Activated CD8-positive, alpha-beta T cell treated with anti-CD3 and anti-CD28 coated beads for 36 hours (primary cell): ENCODE data around the gene IL17RB. TPM values are rescaled to one million over a fixed set of nuclear protein-coding genes. Genes with fewer than 3 reads are reported as not detected.

Experiments
- ATAC-seq: fragments of 200-7000 bp; cut with Tn5 transposase; one replicate; pipeline ENCODE4 v1.10.0; 2021; ENCODE audit warnings: mild to moderate bottlenecking, moderate library complexity
- CTCF ChIA-PET: fragments of 350-600 bp; sonication (Branson Sonifier 250); formaldehyde crosslinking; loops from one replicate; lab custom pipeline; 2021; ENCODE audit warnings: antibody characterized with exemption; lab: Charles Lee
- POLR2A ChIA-PET: fragments of 350-600 bp; sonication (Branson Sonifier 250); formaldehyde crosslinking; loops from one replicate; lab custom pipeline; 2021; ENCODE audit warnings: antibody characterized with exemption; lab: Charles Lee
- DNase-seq: peaks from one replicate; pipeline ENCODE4 v3.0.0-alpha.2; 2020
- H3K27ac Mint-ChIP-seq: one replicate; pipeline ENCODE4 v1.8.0; 2021; ENCODE audit warnings: mild to moderate bottlenecking, mixed read lengths
- H3K27me3 Mint-ChIP-seq: one replicate; pipeline ENCODE4 v1.8.0; 2021; ENCODE audit warnings: mixed read lengths
- H3K36me3 Mint-ChIP-seq: one replicate; pipeline ENCODE4 v1.8.0; 2021; ENCODE audit warnings: low read depth, mixed read lengths
- H3K4me1 Mint-ChIP-seq: one replicate; pipeline ENCODE4 v1.8.0; 2021; ENCODE audit warnings: low read depth, mixed read lengths
- H3K4me3 Mint-ChIP-seq: one replicate; pipeline ENCODE4 v1.8.0; 2021; ENCODE audit warnings: mild to moderate bottlenecking, moderate library complexity, mixed read lengths
- H3K9me3 Mint-ChIP-seq: one replicate; pipeline ENCODE4 v1.8.0; 2021; ENCODE audit warnings: mixed read lengths
- CTCF ChIP-seq: fragments of 200-600 bp; IDR thresholded peaks from one replicate; pipeline ENCODE4 v1.8.0; 2022; ENCODE audit warnings: antibody characterized with exemption, mild to moderate bottlenecking
- intact Hi-C: fragments of 100-400 bp; cut with micrococcal nuclease; formaldehyde crosslinking; loops from one replicate; pipeline ENCODE4 v1.10.0; 2022
- total RNA-seq, 2 experiments: library from RNA; stranded (reverse); gene quantifications; one replicate each; pipeline ENCODE4 v1.2.3, GENCODE V29; 2021

The IL17RB gene
- total RNA-seq, 2 experiments from 2014 or later = not detected

GRCh38 chr3:53902711-53903110, 56.3 kb downstream of the IL17RB start:
- TF ChIP-seq CTCF = no peak
- intact Hi-C loops = no loop called here
- ChIA-PET POLR2A (no interaction called here), CTCF (no interaction called here)
- no peak for DNase-seq
- no peak for ATAC-seq
- H3K27me3 Mint-ChIP-seq = peaks cover 23% of the 10 kb centered on the region
- H3K9me3 Mint-ChIP-seq = peaks cover 4% of the 10 kb centered on the region
- H3K4me1 Mint-ChIP-seq = no peaks in the 10 kb centered on the region
- no peak overlapping the region for H3K27ac Mint-ChIP-seq
- H3K36me3 Mint-ChIP-seq = peaks cover 2% of the 10 kb centered on the region
- H3K4me3 Mint-ChIP-seq = no peak overlapping the region

- Mint-ChIP-seq H3K36me3 (no peaks in the 10 kb centered on the region), H3K9me3 (no peaks in the 10 kb centered on the region), H3K27me3 (peaks cover 26% of the 10 kb centered on the region), H3K27ac (no peak overlapping the region), H3K4me1 (no peaks in the 10 kb centered on the region), H3K4me3 (no peak overlapping the region)
- intact Hi-C loops = no loop called here
- DNase-seq (no peak), ATAC-seq (no peak)
- CTCF ChIA-PET = no interaction called here
- no peak for TF ChIP-seq CTCF
- POLR2A ChIA-PET = no interaction called here
Observed at GRCh38 chr3:53913401-53913800, 67.0 kb downstream of the IL17RB start.

Other genes with a start within 250 kb of the IL17RB start
- under 1 TPM; 0.02 to 0.22 TPM for gene CHDH, start 149 bp upstream of the IL17RB start, total RNA-seq
- gene ACTR8, start 35.6 kb downstream of the IL17RB start, total RNA-seq = 10 to 100 TPM; 28.5 to 33.5 TPM
- gene SELENOK, start 45.3 kb downstream of the IL17RB start, total RNA-seq = 10 to 100 TPM; 32.1 to 35.8 TPM